ENCODE results near the gene CISH.

Gene CISH

GRCh38 chr3:50567011-50567385 lies 44.6 kb downstream of the CISH start:
- TF ChIP-seq, protein P1, sequence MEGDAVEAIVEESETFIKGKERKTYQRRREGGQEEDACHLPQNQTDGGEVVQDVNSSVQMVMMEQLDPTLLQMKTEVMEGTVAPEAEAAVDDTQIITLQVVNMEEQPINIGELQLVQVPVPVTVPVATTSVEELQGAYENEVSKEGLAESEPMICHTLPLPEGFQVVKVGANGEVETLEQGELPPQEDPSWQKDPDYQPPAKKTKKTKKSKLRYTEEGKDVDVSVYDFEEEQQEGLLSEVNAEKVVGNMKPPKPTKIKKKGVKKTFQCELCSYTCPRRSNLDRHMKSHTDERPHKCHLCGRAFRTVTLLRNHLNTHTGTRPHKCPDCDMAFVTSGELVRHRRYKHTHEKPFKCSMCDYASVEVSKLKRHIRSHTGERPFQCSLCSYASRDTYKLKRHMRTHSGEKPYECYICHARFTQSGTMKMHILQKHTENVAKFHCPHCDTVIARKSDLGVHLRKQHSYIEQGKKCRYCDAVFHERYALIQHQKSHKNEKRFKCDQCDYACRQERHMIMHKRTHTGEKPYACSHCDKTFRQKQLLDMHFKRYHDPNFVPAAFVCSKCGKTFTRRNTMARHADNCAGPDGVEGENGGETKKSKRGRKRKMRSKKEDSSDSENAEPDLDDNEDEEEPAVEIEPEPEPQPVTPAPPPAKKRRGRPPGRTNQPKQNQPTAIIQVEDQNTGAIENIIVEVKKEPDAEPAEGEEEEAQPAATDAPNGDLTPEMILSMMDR (IDR thresholded peaks at IDR 0.05; ENCODE audit: low read depth, low read length): no peak
- H3K4me3 ChIP-seq (ENCODE audit: low read depth, low read length): peak overlapping the region; percentile 66

GRCh38 chr3:50564321-50564720 lies 47.3 kb downstream of the CISH start:
- no peak overlapping the region for H3K4me3 ChIP-seq (ENCODE audit: low read depth, low read length)
- TF ChIP-seq, protein P1 (IDR thresholded peaks at IDR 0.05; ENCODE audit: low read depth, low read length): no peak

DNA sequence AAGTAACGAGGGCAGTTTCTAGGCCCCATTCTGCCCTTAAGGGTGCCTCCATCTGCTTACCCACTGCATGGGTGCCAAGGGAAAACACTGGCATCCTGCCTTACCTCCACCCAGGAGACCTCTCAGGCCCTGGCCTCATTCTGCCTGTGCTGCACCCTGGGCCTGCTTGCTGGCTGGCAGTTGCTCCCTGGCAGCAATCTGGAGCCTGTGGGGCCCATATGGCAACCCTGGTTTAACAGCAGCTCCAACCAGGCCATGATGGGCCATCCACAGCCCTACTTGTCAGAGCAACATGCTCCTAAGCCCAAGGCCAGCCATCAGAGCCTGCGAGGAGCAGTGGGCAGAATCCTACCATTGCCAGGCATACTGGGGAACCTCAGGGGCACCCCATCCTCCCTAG lies 47.7 kb downstream of the CISH start:
- TF ChIP-seq, protein P1 (IDR thresholded peaks at IDR 0.05; ENCODE audit: low read depth, low read length): no peak

DNA sequence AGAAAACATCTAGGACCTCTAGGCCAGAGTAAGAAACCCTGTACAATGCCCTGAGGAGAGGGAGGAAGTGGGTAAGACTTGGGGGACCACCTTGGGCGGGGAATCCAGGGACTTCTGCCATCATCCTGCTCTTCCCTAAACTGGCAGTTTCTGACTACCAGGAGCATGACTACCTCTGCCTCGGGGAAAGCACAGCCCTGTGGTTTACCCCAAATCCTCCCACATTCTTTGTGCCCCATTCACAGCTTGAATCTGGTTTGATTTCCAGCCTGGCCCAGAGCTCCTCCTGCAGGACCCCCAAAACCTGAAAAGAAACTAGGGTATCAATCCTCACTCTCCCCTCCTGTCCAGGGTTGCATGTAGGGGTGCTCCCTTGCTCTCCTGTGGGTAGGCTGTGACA lies 48.7 kb downstream of the CISH start:
- H3K4me3 ChIP-seq (ENCODE audit: low read depth, low read length): no peak overlapping the region
- TF ChIP-seq, protein P1 (IDR thresholded peaks at IDR 0.05; ENCODE audit: low read depth, low read length): no peak

More for the DNA sequence above, 47.7 kb downstream of the CISH start:
- H3K4me3 ChIP-seq (ENCODE audit: low read depth, low read length): no peak overlapping the region

DNA sequence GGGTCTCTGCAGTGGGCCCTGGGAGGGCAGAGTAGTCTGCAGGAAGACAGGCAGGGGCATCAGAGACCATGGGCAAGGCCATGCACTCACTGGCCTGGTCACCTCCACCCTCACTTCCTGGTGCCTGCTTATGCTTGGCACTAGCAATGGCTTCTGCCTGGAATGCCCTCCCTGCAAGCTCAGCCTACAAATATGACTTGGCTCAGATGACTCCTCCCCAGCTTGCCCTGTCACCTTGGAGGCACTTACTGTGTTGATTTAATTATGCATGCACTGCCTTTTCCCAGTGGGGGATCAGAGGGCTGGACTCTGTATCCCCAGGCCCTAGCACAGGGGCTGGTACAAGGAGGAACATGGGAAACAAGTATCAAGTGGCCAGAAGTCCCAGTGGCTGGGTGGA lies 51.9 kb downstream of the CISH start:
- no peak overlapping the region for H3K4me3 ChIP-seq (ENCODE audit: low read depth, low read length)
- TF ChIP-seq, protein P1 (IDR thresholded peaks at IDR 0.05; ENCODE audit: low read depth, low read length): no peak

DNA sequence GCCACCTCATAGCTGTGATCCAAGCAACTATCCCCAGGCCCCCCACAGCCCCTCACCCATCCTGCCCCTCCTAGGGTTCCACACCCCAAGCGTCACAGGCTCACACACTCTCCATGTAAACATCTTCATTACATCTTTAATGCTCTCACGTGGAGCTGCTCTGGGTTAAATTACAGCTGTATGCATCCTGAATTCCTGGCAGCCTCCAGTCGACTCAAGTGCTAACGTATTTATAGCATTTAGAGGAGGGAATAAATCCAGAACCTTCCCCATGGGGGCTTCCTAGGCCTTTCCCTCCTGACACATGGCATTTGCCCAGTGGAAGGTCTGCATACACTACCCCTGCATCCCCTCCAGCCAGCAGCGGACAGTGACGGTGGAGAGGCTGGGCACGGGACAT lies 53.7 kb downstream of the CISH start:
- H3K4me3 ChIP-seq (ENCODE audit: low read depth, low read length): no peak overlapping the region
- TF ChIP-seq, protein P1 (IDR thresholded peaks at IDR 0.05; ENCODE audit: low read depth, low read length): no peak

DNA sequence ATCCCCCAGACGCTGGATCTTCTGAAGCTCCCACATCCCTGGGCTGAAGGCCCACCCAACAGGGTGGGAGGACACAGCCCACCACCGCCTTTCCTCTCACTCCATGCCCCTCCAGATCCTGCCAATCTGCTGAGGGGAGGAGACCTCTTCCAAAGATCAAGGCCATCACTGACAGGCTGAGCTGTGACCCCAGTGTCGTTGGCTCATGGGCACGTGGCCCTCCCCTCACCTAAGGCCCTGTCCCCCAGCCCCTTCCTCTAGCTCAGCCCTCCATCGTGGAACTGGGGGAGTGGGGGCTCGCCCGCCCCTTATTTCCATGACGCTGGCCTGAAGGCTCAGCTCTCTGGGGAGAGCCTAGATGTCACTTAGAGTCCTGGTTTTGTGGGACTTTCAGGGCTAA lies 54.5 kb downstream of the CISH start:
- TF ChIP-seq, protein P1 (IDR thresholded peaks at IDR 0.05; ENCODE audit: low read depth, low read length): no peak
- H3K4me3 ChIP-seq (ENCODE audit: low read depth, low read length): no peak overlapping the region
